Measurements from ENCODE around the gene SARM1. TPM values are rescaled to one million over a fixed set of nuclear protein-coding genes. Genes with fewer than 3 reads are reported as not detected.

The SARM1 gene
- total and polyA plus RNA-seq, 9 of the 15 experiments (the other 6 are each of a cell fraction or from before 2014, with no cell fraction given), result 0.04 to 0.55 (median 0.11) TPM; not detected in 2

DNA sequence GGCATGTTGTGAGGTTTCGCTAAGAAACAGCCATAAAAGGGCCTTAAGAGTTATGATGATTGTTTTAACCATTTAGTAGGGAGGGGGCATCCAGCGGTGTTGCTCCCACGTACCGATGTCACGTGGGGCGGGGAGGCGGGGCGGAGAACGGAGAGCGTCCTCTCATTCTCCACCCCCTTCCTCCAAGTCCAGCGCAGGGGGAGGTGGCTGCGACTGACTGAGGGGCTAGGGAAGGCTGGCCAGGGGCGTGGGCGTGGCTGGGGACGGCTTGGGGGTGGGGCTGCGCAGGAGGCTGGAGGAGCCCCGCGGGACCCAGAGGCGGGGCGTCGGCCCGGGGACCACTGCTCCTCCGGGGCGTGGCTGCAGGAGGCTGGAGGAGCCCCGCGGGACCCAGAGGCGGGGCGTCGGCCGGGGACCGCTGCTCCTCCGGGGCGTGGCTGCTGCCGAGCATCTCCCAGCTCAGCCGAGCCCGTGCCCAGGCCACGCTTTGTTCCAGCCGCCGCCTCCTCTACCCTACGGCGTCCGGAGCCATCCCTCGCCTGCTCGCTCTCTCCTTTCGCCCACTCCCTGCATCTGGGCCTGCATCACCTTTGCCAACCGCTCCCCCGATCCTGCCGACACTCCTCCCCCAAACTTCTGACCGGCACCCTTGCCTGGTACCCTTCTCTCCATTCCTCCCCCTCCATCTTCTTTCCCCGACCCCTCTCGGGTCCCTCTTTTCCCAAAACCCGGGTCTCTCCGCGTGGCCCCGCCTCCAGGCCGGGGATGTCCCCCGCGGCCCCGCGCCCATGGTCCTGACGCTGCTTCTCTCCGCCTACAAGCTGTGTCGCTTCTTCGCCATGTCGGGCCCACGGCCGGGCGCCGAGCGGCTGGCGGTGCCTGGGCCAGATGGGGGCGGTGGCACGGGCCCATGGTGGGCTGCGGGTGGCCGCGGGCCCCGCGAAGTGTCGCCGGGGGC lies at the start of gene SARM1 (continued):
- TF ChIP-seq, protein P1, sequence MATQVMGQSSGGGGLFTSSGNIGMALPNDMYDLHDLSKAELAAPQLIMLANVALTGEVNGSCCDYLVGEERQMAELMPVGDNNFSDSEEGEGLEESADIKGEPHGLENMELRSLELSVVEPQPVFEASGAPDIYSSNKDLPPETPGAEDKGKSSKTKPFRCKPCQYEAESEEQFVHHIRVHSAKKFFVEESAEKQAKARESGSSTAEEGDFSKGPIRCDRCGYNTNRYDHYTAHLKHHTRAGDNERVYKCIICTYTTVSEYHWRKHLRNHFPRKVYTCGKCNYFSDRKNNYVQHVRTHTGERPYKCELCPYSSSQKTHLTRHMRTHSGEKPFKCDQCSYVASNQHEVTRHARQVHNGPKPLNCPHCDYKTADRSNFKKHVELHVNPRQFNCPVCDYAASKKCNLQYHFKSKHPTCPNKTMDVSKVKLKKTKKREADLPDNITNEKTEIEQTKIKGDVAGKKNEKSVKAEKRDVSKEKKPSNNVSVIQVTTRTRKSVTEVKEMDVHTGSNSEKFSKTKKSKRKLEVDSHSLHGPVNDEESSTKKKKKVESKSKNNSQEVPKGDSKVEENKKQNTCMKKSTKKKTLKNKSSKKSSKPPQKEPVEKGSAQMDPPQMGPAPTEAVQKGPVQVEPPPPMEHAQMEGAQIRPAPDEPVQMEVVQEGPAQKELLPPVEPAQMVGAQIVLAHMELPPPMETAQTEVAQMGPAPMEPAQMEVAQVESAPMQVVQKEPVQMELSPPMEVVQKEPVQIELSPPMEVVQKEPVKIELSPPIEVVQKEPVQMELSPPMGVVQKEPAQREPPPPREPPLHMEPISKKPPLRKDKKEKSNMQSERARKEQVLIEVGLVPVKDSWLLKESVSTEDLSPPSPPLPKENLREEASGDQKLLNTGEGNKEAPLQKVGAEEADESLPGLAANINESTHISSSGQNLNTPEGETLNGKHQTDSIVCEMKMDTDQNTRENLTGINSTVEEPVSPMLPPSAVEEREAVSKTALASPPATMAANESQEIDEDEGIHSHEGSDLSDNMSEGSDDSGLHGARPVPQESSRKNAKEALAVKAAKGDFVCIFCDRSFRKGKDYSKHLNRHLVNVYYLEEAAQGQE (IDR thresholded peaks at IDR 0.05; ENCODE audit: borderline replicate concordance), result peak; percentile 59
- TF ChIP-seq, protein P1 (CRISPR knock-in tag; IDR thresholded peaks at IDR 0.05; ENCODE audit: low read depth), result no peak
- peak in 1 of 2 experiments; percentile 52; a peak in 2 of 4 replicates for TF ChIP-seq MAZ (CRISPR knock-in tag; conservative IDR thresholded peaks at IDR 0.05 in 1 of 2, IDR thresholded peaks at IDR 0.05 in 1 of 2)
- peak; percentile 42 for TF ChIP-seq CXXC5 (CRISPR knock-in tag; IDR thresholded peaks at IDR 0.05)
- no peak for TF ChIP-seq NUFIP1 (IDR thresholded peaks at IDR 0.05; ENCODE audit: partially characterized antibody)
- no peak for TF ChIP-seq TAF1 (IDR thresholded peaks at IDR 0.05; ENCODE audit: control insufficient read depth, extremely low read depth, insufficient read depth, low read length, severe bottlenecking)
- TF ChIP-seq LCOR (CRISPR knock-in tag; IDR thresholded peaks at IDR 0.05), result no peak
- TF ChIP-seq RBM15 (IDR thresholded peaks at IDR 0.05; ENCODE audit: insufficient read depth, low read length), result no peak
- TF ChIP-seq ZNF12 (CRISPR knock-in tag; IDR thresholded peaks at IDR 0.05), result no peak
- no peak for TF ChIP-seq ZKSCAN8 (CRISPR knock-in tag; IDR thresholded peaks at IDR 0.05)
- TF ChIP-seq, protein P2, sequence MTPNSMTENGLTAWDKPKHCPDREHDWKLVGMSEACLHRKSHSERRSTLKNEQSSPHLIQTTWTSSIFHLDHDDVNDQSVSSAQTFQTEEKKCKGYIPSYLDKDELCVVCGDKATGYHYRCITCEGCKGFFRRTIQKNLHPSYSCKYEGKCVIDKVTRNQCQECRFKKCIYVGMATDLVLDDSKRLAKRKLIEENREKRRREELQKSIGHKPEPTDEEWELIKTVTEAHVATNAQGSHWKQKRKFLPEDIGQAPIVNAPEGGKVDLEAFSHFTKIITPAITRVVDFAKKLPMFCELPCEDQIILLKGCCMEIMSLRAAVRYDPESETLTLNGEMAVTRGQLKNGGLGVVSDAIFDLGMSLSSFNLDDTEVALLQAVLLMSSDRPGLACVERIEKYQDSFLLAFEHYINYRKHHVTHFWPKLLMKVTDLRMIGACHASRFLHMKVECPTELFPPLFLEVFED (CRISPR knock-in tag; conservative IDR thresholded peaks at IDR 0.05), result 0 out of 2 replicates have a peak, but pooled peaks have one; percentile 5
- no peak for TF ChIP-seq ZNF431 (CRISPR knock-in tag; IDR thresholded peaks at IDR 0.05)
- peak; percentile 92 for TF ChIP-seq RAD51 (IDR thresholded peaks at IDR 0.05; ENCODE audit: borderline replicate concordance, low read depth)
- TF ChIP-seq HNRNPK (IDR thresholded peaks at IDR 0.05; ENCODE audit: low read depth, low read length, poor library complexity, severe bottlenecking), result no peak
- TF ChIP-seq ZNF764 (CRISPR knock-in tag; IDR thresholded peaks at IDR 0.05; ENCODE audit: low read depth), result no peak
- TF ChIP-seq, protein P3, sequence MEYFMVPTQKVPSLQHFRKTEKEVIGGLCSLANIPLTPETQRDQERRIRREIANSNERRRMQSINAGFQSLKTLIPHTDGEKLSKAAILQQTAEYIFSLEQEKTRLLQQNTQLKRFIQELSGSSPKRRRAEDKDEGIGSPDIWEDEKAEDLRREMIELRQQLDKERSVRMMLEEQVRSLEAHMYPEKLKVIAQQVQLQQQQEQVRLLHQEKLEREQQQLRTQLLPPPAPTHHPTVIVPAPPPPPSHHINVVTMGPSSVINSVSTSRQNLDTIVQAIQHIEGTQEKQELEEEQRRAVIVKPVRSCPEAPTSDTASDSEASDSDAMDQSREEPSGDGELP (CRISPR knock-in tag; IDR thresholded peaks at IDR 0.05; ENCODE audit: borderline replicate concordance), result 0 out of 2 replicates have a peak, but pooled peaks have one; percentile 21

Measured in K562 (cell line).